ENCODE measurements around the gene KDM6A. TPM values are rescaled to one million over a fixed set of nuclear protein-coding genes. Genes with fewer than 3 reads are reported as not detected.
A peak's percentile ranks its signal among the peaks of the same experiment; 100 is the strongest.

Gene KDM6A
- total and polyA plus RNA-seq, 2 of the 13 experiments (the other 11 are each of a cell fraction or from before 2014, with no cell fraction given), result 16.7 to 18.2 TPM

GRCh38 chrX:44915361-44915868 is 42.4 kb downstream of the KDM6A start (continued):
- TF ChIP-seq ZNF674 (CRISPR knock-in tag; IDR thresholded peaks at IDR 0.05; ENCODE audit: low read depth), result no peak
- no peak for TF ChIP-seq IRF9 (CRISPR knock-in tag; IDR thresholded peaks at IDR 0.05; ENCODE audit: borderline replicate concordance)
- TF ChIP-seq ISL2 (CRISPR knock-in tag; IDR thresholded peaks at IDR 0.05), result peak; percentile 94
- TF ChIP-seq ZNF530 (CRISPR knock-in tag; IDR thresholded peaks at IDR 0.05; ENCODE audit: low read depth), result no peak
- no peak for TF ChIP-seq GPBP1L1 (CRISPR knock-in tag; IDR thresholded peaks at IDR 0.05)
- no peak for TF ChIP-seq ZNF18 (CRISPR knock-in tag; IDR thresholded peaks at IDR 0.05; ENCODE audit: insufficient replicate concordance)
- no peak for TF ChIP-seq ZNF512B (CRISPR knock-in tag; IDR thresholded peaks at IDR 0.05; ENCODE audit: borderline replicate concordance)
- TF ChIP-seq CEBPG (CRISPR knock-in tag; IDR thresholded peaks at IDR 0.05), result peak; percentile 91
- TF ChIP-seq NR2F6 (IDR thresholded peaks at IDR 0.05), result peak; percentile 68
- peak; percentile 82 for TF ChIP-seq NR2F6 (CRISPR knock-in tag; IDR thresholded peaks at IDR 0.05)
- no peak for TF ChIP-seq ZNF720 (CRISPR knock-in tag; IDR thresholded peaks at IDR 0.05)
- TF ChIP-seq NR2F2 (IDR thresholded peaks at IDR 0.05; ENCODE audit: borderline replicate concordance, low read depth), result peak; percentile 59; the same call in 1 of the 2 replicates
- no peak for TF ChIP-seq ZNF777 (CRISPR knock-in tag; IDR thresholded peaks at IDR 0.05)
- TF ChIP-seq ZNF414 (CRISPR knock-in tag; IDR thresholded peaks at IDR 0.05), result no peak
- TF ChIP-seq ZNF234 (CRISPR knock-in tag; conservative IDR thresholded peaks at IDR 0.05), result no peak
- no peak for TF ChIP-seq NCOA1 (CRISPR knock-in tag; IDR thresholded peaks at IDR 0.05)
- TF ChIP-seq ZSCAN22 (CRISPR knock-in tag; IDR thresholded peaks at IDR 0.05), result no peak
- TF ChIP-seq KMT2A (CRISPR knock-in tag; IDR thresholded peaks at IDR 0.05), result peak; percentile 19; the same call in 1 of the 2 replicates
- TF ChIP-seq SNRNP70 (IDR thresholded peaks at IDR 0.05; ENCODE audit: low read depth, low read length), result no peak
- TF ChIP-seq NRL (CRISPR knock-in tag; IDR thresholded peaks at IDR 0.05; ENCODE audit: borderline replicate concordance), result no peak
- TF ChIP-seq MBD4 (IDR thresholded peaks at IDR 0.05; ENCODE audit: borderline replicate concordance, low read length), result no peak
- TF ChIP-seq FOSL2 (CRISPR knock-in tag; IDR thresholded peaks at IDR 0.05), result peak; percentile 64
- no peak for TF ChIP-seq ZSCAN21 (CRISPR knock-in tag; IDR thresholded peaks at IDR 0.05; ENCODE audit: borderline replicate concordance)
- TF ChIP-seq ZNF468 (CRISPR knock-in tag; IDR thresholded peaks at IDR 0.05), result no peak
